Measurements from ENCODE around the gene PEX6. TPM values are rescaled to one million over a fixed set of nuclear protein-coding genes. Genes with fewer than 3 reads are reported as not detected.

Gene PEX6
- polyA plus RNA-seq, 1 donor (not counting 4 experiments of a cell fraction or from before 2014, with no cell fraction given): 5.6 TPM

DNA sequence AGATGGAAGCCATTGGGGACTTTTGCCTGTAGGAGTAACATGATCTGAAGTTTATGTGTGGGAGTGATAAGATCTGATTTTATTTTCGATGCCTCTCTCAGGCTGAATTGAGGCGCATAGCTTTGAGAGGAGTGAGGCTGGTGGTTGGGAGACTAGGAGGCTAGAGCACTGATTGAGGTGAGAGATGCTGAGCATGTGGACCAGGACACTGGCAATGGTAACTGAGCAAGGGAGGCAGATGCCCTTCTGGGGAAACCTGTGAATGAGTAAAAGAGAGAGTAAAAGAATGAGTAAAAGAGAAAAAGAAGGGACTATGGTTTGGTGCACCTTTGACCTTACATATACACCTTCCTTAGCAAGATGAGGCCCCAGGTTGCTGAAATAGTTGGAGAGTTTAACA is 45.5 kb upstream of the PEX6 start:
- no peak overlapping the region for H3K4me2 ChIP-seq (ENCODE audit: control insufficient read depth, extremely low read depth, insufficient read depth, low read depth, low read length)
- no peaks in the 10 kb centered on the region for H4K20me1 ChIP-seq (ENCODE audit: control insufficient read depth, extremely low read depth, insufficient read depth, low read length)
- TF ChIP-seq CTCF (optimal IDR thresholded peaks at IDR 0.05 in 1 of 3, IDR thresholded peaks at IDR 0.05 in 1 of 3, conservative IDR thresholded peaks at IDR 0.05 in 1 of 3; ENCODE audit: extremely low read depth in 1 of 3, insufficient read depth in 2 of 3, low read length in 3 of 3) (no peak), EZH2 (IDR thresholded peaks at IDR 0.05; ENCODE audit: low read length) (no peak)
- H2AFZ ChIP-seq (ENCODE audit: control insufficient read depth, low read length): no peak overlapping the region
- FAIRE-seq (no peak), DNase-seq (ENCODE audit: low read depth, low spot score) (no peak)
- H3K27me3 ChIP-seq (ENCODE audit: control insufficient read depth, extremely low read depth, insufficient read depth, low read length): no peaks in the 10 kb centered on the region
- dilution Hi-C loops (cut with MboI; ENCODE audit: extremely low pct_ligation_motif_present, low sequenced_read_pairs): no loop called here
- H3K4me3 ChIP-seq (ENCODE audit: control insufficient read depth in 2 of 3, extremely low read depth in 1 of 3, insufficient read depth in 2 of 3, low read depth in 1 of 3, low read length in 3 of 3): no peak overlapping the region
- H3K79me2 ChIP-seq (ENCODE audit: control insufficient read depth, insufficient read depth, low read length): peaks cover 37% of the 10 kb centered on the region
- H3K9me1 ChIP-seq (ENCODE audit: control insufficient read depth, extremely low read depth, insufficient read depth, low read length): no peaks in the 10 kb centered on the region
- peaks cover 8% of the 10 kb centered on the region for H3K4me1 ChIP-seq (ENCODE audit: control insufficient read depth, extremely low read depth, insufficient read depth, low read length)
- no peak overlapping the region for H3K27ac ChIP-seq (ENCODE audit: control insufficient read depth, insufficient read depth, low read length)
- H3K36me3 ChIP-seq (ENCODE audit: control insufficient read depth in 2 of 2, extremely low read depth in 1 of 2, insufficient read depth in 2 of 2, low read length in 2 of 2): peaks cover 25 to 41% of the 10 kb centered on the region in 2 experiments
- no peaks in the 10 kb centered on the region for H3K9me3 ChIP-seq (ENCODE audit: control insufficient read depth, low read depth, low read length)
- H3K9ac ChIP-seq (ENCODE audit: control insufficient read depth, extremely low read depth, insufficient read depth, low read length): no peak overlapping the region

DNA sequence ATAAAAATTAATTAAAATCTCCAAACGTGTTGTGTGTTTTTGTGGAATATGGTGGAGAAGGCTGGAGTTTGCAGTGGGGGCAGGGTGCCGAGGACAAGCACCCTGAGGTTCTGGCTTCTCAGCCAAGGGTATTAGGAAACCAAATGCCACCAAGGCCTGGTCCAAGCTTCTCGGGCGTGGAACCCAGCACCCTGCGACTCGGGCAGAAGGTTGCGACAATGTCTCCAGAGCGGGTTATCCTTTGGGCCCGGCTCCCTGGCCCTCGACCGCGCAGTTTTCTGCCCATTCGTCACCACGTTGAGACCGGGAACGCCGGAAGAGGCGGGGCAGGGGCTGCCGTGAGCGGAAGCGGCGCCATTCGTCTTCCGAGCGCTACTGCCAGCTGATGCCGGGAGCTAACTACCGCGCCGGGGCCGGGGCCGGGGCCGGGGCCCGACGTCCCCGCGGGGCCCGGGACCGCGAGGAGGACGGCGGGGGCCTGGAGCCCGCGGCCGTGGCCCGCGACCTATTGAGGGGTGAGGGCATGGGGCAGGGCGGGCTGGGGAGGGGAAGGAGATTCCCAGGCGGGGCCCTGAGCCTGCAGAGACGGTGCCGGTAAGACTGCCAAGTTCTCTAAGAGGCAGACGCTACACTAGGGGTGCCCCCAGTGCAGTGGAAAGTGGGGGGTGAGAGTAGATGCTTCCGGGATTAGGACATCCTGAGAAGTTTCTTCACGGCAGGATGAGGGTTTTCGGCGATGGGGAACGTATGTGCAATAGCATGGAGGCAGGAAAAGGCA is 42.5 kb upstream of the PEX6 start, which contains the start of gene RRP36:
TSS of gene RRP36 (plus strand) at position 354 of the 778 bp plus-strand sequence. CDS start at position 386, 32 bp downstream.
- H3K9ac ChIP-seq (ENCODE audit: control insufficient read depth, extremely low read depth, insufficient read depth, low read length): peak within 1 kb of the TSS; percentile 93
- H2AFZ ChIP-seq (ENCODE audit: control insufficient read depth, low read length): peak within 1 kb of the TSS; percentile 96
- dilution Hi-C loops (cut with MboI; ENCODE audit: extremely low pct_ligation_motif_present, low sequenced_read_pairs): no loop called here
- peak within 1 kb of the TSS; percentile 90 for H3K4me2 ChIP-seq (ENCODE audit: control insufficient read depth, extremely low read depth, insufficient read depth, low read depth, low read length)
- H3K27ac ChIP-seq (ENCODE audit: control insufficient read depth, insufficient read depth, low read length): peak within 1 kb of the TSS; percentile 80
- no peaks in the 10 kb centered on the region for H3K27me3 ChIP-seq (ENCODE audit: control insufficient read depth, extremely low read depth, insufficient read depth, low read length)
- peak within 1 kb of the TSS; percentile 83 to 99 (median 97) for H3K4me3 ChIP-seq (ENCODE audit: control insufficient read depth in 2 of 3, extremely low read depth in 1 of 3, insufficient read depth in 2 of 3, low read depth in 1 of 3, low read length in 3 of 3)
- TF ChIP-seq CTCF (optimal IDR thresholded peaks at IDR 0.05 in 1 of 3, IDR thresholded peaks at IDR 0.05 in 1 of 3, conservative IDR thresholded peaks at IDR 0.05 in 1 of 3; ENCODE audit: extremely low read depth in 1 of 3, insufficient read depth in 2 of 3, low read length in 3 of 3) (no peak), EZH2 (IDR thresholded peaks at IDR 0.05; ENCODE audit: low read length) (no peak)
- peaks cover 24 to 26% of the 10 kb centered on the region in 2 experiments for H3K36me3 ChIP-seq (ENCODE audit: control insufficient read depth in 2 of 2, extremely low read depth in 1 of 2, insufficient read depth in 2 of 2, low read length in 2 of 2)
- FAIRE-seq (no peak), DNase-seq (ENCODE audit: low read depth, low spot score) (no peak)
- H3K4me1 ChIP-seq (ENCODE audit: control insufficient read depth, extremely low read depth, insufficient read depth, low read length): peaks cover 8% of the 10 kb centered on the region
- no peaks in the 10 kb centered on the region for H3K9me3 ChIP-seq (ENCODE audit: control insufficient read depth, low read depth, low read length)
- H4K20me1 ChIP-seq (ENCODE audit: control insufficient read depth, extremely low read depth, insufficient read depth, low read length): no peaks in the 10 kb centered on the region
- no peaks in the 10 kb centered on the region for H3K9me1 ChIP-seq (ENCODE audit: control insufficient read depth, extremely low read depth, insufficient read depth, low read length)
- peaks cover 48% of the 10 kb centered on the region for H3K79me2 ChIP-seq (ENCODE audit: control insufficient read depth, insufficient read depth, low read length)

Data from keratinocyte (primary cell).